Activated CD8-positive, alpha-beta memory T cell treated with anti-CD3 and anti-CD28 coated beads for 36 hours (primary cell): ENCODE data around the gene ME3. TPM values are rescaled to one million over a fixed set of nuclear protein-coding genes. Genes with fewer than 3 reads are reported as not detected.
"Not testable (repeated sequence)": the region's sequence is repeated elsewhere in the genome, so short reads cannot be mapped to it uniquely, and the experiment has no call there.

Experiments used
- CTCF ChIA-PET: fragments of 350-600 bp; sonication (Branson Sonifier 250); formaldehyde crosslinking; loops from one replicate; lab custom pipeline; 2021; ENCODE audit warnings: antibody characterized with exemption; lab: Charles Lee
- POLR2A ChIA-PET: fragments of 350-600 bp; sonication (Branson Sonifier 250); formaldehyde crosslinking; loops from one replicate; lab custom pipeline; 2021; ENCODE audit warnings: antibody characterized with exemption; lab: Charles Lee
- total RNA-seq, 2 experiments: library from RNA; stranded (reverse); gene quantifications; one replicate each; pipeline ENCODE4 v1.2.3, GENCODE V29; 2021

ME3 gene
- total RNA-seq, 2 experiments from 2014 or later: 1.8 TPM

DNA sequence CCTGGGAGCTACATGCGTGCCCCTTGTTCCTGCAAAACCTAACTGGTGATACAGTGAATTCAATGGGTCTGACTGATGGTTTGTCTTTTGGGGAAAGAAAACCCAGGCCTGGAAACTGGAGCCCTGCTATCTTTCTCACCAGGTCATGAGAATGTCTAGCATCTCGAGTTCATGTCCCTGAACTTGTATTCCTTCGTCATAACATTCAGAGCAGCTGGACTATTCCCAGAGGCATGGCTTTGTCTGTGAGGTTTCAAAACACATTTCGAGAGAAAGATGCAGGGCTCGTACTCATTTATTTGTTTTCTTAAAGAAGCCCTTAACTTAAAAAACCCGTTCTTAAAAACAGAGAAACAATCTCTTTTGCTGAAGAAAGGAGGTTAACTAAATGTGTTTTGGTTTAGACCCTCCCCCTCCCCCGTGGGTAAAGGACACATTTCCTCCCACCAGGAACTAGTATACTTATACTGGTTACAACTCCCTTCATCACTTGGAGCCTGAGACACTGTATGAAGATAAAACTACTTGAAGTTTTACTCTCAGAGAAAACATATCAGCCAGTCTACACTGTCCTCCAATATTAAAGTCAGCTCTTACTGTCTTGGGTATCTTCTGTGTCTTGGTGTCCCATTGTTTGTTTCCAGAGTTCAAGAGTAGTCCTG lies 43.2 kb downstream of the ME3 start:
- CTCF ChIA-PET: interaction anchor here (0.6 to 1.3 kb wide), 2 partner anchors 21 to 62 kb away, joined by 3 to 4 read pairs; no protein-coding TSS in a partner anchor
- POLR2A ChIA-PET: no interaction called here

DNA sequence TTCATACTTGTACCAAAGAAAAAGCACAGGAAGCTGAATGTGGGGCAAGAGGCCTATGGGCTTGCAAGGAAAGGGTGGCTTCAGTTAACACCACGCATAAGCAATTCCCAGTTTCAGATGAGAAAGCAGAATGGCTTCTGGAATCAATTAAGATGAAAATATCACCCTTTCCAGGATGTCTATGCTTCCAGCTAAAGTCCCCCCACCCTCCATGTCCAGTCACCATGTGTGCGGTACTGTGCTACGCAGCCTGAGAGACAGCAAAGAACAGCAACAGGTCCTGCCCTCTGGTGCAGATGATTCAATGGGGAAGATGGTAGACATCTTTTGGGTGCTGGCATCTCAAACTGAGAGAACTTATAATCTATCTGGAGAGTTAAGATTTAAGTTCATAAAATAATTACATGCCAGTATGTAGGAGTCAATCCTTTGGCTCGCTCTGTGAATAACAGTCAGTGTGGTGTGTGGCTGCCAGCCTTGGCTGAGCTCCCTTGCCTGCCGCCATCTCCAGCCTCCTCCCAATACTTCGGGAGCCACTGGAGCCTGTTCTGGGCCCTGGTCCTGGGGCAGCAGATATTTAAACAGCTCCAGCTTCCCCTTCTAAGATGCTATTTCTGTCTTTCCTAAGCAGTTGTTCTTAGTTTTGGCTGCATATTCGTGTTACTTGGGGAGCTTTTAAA lies 44.5 kb downstream of the ME3 start:
- ChIA-PET POLR2A (no interaction called here), CTCF (interaction anchor here (1.3 kb wide), 1 partner anchor 20 kb away, joined by 3 read pairs; no protein-coding TSS in a partner anchor)

DNA sequence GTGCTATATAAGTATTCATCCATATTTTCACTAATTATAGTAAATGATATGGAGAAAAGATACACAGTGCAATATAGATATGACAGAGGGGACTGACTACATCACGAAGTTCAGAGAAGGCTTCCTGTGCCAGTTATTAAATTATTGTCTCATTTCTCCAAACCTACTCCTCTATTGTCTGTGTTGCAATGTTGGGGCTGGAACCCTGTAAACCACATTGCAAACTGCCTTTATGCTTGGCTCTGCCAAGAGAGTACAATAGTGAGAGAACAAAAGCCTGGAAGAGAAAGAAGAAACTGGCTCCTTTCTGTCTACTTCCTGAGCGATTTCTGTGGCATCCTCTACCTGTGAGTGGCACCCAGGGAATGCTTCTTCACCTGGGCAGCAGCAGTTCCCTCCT lies 46.4 kb downstream of the ME3 start:
- CTCF ChIA-PET: interaction anchor here (2.0 kb wide), 1 partner anchor 17 kb away, joined by 6 read pairs; no protein-coding TSS in a partner anchor

DNA sequence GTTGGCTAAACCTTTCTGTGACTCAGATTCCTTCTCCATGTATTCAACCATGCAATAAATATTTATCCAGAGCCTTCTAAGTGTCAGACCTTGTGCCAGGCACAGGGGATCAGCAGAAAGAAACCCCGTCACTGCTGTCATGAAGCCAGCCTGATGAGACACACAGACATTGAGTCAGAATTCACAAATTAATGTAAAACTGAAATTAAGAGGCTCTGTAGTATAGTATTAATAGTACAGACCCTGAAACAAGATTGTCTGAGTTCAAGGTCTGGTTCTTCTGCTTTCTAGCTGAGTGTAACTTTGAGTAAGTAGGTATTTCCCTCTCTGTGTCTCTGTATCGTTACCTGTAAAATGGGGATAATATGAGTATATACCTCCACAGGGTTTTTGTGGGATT lies 46.9 kb downstream of the ME3 start:
- CTCF ChIA-PET: interaction anchor here (2.0 kb wide), 1 partner anchor 17 kb away, joined by 6 read pairs; no protein-coding TSS in a partner anchor
- POLR2A ChIA-PET: no interaction called here

More for the DNA sequence above, 46.4 kb downstream of the ME3 start:
- POLR2A ChIA-PET: no interaction called here

DNA sequence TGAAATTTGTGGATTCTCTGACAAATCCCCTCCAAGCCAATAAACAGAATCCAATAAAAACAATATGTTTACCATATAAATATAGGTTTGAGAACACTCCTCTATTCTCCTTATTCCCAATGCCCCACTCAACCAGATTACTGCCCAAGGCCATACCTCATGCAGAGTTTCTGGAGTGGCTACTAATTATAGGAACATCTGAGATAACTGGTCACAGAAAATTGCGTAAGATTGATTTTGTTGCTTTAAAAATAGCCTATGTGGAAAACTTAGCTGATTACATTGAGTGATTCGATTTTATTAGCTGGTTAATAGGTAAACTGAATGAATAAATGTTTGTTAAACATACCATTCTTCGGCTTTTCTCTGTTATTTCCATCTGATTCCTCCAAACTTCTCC lies 48.0 kb downstream of the ME3 start:
- ChIA-PET POLR2A (interaction anchor here (0.6 kb wide), 1 partner anchor 575 kb away, joined by 4 read pairs; no protein-coding TSS in a partner anchor), CTCF (no interaction called here)

DNA sequence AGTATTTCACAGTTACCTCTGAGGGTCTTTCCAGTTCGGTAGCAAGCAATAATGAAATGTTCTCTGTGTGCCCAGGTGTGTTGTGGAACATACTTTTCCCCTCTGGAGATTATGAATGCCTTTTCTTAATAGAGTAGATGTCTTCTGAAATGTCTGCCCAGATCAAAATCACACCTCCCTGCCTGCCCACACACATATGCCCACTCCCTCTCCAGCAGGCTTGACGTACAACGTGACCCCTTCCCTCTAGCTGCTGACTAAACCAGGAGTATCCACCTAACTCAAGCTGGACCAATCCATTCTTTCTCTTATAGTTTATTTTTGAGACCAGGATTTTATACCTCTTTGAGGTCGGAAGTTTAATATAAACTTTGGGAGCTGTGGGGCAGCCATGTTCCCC lies 48.7 kb downstream of the ME3 start:
- CTCF ChIA-PET: no interaction called here
- POLR2A ChIA-PET: interaction anchor here (0.6 kb wide), 1 partner anchor 575 kb away, joined by 4 read pairs; no protein-coding TSS in a partner anchor

DNA sequence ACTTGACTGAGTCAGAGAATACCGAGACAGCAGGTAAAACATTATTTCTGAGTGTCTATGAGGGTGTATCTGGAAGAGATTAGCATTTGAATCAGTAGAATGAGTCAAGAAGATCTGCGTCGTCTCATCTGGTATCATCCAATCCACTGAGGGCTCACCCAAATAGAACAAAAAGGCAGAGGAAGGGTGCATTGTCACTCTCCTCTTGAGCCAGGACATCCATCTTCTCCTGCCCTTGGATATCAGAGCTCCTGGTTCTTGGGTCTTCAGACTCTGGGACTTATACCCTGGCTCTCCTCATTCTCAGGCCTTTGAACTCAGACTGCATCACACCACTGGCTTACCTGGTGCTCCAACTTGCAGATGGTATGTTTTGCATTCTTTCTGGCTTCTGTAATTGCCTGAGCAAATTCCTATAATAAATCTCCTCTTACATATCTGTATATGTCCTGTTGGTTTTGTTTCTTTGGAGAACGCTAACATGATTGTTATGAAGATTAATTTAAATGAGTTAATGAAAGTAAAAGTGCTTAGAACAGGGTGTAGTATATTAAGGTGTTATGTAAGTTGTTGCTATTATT lies 49.3 kb downstream of the ME3 start:
- CTCF ChIA-PET: no interaction called here
- POLR2A ChIA-PET: no interaction called here

DNA sequence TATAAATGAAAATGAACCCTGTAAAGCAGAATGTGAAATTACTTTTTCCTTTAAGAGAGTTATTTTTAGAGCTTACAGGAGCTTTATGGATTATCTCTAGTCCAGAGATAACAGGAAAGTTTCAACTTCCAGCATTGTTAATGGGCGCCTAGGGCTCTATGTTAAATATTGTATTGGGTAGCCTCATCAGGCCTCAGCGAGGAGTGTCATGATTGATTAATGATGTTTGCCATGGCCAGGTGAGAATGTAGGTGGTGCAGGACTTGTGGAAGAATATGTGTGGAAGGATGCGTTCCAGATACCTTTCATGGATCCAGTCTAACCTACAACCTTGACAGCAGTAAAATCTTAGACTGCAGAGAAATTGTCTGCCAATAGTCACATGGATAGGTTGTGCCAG lies 50.6 kb downstream of the ME3 start:
- ChIA-PET CTCF (no interaction called here), POLR2A (no interaction called here)

DNA sequence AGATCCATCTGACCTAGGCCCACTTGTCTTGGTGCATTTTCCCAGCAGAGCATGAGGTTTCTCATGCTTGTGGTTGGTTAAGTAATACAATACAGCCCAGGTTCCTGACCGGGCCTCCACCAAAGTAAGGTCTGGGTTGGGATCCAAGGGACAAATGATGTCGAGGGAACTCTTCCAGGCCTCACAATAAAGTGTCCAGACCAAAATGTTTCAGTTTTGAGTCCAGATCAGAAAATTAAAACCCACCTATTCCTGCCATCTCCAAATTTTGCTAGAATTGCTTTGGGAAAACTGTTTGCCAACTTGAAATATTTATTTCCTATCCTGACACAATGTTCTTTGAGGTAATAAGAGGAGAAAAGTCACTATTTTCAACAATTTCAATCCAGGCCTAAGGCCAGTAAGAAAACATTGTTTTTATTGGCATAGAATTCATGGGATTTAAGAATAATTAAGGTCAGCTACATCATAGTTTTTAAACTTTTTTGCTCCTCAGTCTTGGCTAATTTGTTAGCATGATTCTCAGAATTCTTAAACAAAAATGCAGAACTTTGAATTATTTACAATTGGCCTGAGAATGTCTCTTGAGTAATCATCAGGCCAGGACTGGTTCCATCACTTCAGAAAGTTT lies 51.4 kb downstream of the ME3 start:
- ChIA-PET CTCF (no interaction called here), POLR2A (no interaction called here)

DNA sequence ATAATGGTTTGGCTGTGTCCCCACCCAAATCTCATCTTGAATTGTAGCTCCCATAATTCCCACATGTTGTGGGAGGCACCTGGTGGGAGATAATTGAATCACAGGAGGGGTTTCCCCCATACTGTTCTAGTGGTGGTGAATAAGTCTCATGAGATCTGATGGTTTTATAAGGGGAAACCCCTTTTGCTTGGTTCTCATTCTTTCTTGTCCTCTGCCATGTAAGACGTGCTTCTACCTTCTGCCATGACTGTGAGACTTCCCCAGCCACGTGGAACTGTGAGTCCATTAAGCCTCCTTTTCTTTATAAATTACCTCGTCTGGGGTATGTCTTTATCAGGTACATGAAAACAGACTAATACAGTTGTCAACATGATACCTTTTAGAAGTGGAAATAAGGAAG lies 53.0 kb downstream of the ME3 start:
- CTCF ChIA-PET: interaction anchor here (2.6 kb wide), 1 partner anchor 11 kb away, joined by 9 read pairs; no protein-coding TSS in a partner anchor
- POLR2A ChIA-PET: not testable (repeated sequence)

DNA sequence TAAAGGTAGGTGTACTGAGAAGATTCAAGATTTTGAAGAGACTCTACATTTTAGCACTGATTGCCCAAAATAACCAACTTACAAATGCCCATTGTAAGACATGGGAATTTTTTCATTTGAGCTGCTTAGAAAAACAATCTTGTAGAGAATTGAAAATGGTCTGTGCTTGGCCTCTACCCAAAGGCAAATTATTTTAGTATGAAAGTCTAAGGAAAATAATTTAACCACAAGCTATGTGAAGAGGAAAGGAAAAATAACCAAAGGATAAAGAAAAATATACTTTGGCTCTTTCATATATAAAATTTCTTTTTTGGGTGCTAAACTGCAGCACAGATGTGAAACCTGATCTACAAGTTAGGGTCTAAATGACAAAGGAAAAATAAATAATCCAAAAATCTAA lies 54.9 kb downstream of the ME3 start:
- ChIA-PET CTCF (interaction anchor here (2.6 kb wide), 1 partner anchor 9 kb away, joined by 9 read pairs; no protein-coding TSS in a partner anchor), POLR2A (interaction anchor here (1.2 kb wide), 1 partner anchor 163 kb away, joined by 4 read pairs; no protein-coding TSS in a partner anchor)

DNA sequence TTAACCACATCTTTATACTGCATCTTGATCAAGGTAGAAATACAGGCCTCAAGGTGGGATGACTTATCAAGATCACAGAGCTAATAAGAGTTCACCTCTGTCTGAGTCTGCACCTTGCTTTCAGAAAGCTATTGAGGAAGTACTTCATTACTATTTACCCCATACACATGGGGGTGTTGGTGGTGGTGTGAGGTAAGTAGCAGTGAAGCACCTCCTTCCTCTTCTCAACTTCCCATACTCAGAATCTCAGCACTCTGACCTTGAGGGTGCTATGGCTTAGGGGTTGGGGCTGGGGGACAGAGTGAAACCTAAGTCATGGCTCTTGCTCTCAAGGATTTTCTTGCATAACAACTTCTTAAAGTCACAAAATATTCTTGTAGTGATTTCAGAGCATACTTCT lies 56.9 kb downstream of the ME3 start:
- ChIA-PET CTCF (no interaction called here), POLR2A (no interaction called here)

DNA sequence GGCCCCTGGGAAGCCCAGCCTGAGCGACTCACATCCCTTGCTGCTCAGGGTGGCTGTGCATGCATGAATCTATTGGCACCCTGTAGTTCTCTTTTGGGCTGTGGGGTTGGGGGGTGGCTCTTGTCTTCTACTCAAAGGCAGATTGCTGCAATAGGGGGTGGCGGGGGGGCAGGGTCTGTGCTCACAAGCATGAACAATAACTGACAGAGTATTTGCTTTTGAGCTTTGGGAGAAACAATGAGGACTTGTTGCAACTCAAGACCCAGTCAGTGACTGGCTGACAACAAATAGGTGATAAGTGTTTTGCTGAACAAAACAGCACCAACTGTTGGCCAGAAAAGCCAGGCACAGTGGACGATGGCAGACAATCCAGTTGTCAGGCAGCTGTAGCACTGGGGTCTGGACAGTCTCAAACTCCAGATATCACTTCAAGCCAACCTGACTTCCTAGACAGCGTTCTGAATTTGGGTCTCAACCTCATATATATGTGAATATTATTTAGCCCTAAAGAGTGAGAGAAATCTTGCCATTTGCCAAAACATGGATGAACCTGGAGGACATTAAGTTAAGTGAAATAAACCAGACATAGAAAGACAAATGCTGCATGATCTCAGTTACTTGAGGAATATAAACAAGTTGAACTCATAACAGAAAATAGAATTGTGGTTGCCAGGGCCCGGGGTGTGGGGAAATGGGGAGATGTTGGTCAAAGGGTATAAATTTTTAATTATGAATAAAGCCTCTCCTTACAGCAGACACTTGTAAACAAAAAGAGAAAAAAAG lies 61.7 kb downstream of the ME3 start:
- ChIA-PET CTCF (no interaction called here), POLR2A (no interaction called here)

DNA sequence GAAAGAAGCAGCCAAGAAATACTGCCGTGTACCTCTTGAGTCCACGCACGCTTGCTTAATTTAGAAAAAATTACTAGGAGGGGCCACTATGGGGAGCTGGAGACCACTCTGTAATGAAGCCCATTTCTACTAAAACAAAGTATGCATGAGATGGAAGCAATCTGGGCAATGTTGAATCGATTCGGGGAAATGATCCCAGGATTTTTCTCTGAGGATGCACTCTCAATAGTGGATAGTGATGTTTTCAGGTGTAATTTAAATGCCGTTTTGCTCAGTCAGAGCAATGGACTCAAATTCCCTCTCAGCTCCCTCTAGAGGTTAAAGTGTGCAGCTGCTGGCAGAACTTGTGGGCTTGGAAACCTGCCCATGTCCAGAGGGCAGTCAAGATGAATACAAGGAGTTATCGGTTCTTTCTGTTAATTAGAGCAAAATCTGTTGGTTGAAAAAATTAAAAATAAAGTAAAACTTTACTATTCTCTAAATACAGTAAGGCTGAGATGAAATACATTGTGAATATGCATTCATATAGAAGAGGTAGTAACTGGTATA lies 64.1 kb downstream of the ME3 start:
- ChIA-PET POLR2A (no interaction called here), CTCF (interaction anchor here (0.9 to 2.1 kb wide), 18 partner anchors 11 to 754 kb away, joined by 3 to 19 read pairs (median 4); partner anchors contain the start of gene CCDC83)

DNA sequence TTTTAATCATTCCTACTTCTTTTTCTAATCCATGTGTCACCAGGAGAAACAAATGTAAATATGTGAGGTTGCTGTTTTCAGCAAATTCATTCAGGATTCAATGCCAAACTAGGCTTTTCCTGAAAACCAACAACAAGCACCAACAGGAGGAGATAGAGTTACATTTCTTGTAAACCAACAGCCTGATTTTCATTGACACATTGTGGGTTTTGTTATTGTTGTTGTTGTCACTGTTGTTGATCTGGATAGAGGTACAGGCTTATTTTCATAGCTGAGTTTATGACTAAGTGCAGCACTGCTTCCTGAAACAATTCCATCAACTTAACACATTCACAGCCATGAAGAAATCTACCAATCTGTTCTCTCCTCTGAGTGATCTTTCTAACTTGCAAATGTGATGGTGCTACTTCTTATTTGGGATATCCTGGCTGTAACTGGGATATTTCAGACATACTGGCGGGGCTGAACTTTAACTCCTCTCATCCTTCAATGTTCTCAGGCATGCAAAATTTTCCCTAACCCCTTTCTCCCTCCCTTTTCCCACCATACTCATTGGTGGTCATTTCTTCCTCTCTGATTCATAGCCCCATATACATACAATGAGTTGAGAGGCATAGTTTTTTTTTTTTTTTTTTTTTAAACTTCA lies 65.5 kb downstream of the ME3 start:
- CTCF ChIA-PET: interaction anchor here (1.8 kb wide), 1 partner anchor 12 kb away, joined by 5 read pairs; no protein-coding TSS in a partner anchor
- POLR2A ChIA-PET: no interaction called here

DNA sequence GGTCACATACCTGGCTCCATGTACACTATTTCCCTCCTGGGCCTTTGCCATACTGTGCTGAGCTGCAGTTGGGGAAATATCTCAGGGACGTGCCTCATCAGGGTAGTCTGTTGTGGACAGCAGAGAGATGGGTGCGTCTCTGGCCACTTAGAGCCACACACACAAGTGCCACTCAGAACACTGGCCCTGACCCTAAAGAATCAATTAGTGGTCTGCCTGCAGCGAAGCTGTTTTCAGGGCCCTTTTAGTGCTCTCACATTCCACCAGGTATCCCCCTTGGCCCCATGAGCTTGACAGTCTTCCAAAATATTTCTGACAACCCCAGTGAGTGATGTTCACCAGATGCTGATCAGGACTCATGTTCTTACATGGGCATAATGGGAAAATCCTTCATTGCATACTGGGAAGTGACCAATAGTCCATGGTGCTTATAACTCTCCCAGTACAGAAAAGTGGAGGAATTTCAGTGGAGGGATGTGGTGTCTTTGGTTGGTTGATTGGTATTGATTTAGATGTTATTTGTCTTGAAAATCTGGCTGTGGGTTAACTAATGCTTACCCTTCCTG lies 66.1 kb downstream of the ME3 start:
- ChIA-PET POLR2A (no interaction called here), CTCF (interaction anchor here (1.8 kb wide), 1 partner anchor 11 kb away, joined by 5 read pairs; no protein-coding TSS in a partner anchor)

DNA sequence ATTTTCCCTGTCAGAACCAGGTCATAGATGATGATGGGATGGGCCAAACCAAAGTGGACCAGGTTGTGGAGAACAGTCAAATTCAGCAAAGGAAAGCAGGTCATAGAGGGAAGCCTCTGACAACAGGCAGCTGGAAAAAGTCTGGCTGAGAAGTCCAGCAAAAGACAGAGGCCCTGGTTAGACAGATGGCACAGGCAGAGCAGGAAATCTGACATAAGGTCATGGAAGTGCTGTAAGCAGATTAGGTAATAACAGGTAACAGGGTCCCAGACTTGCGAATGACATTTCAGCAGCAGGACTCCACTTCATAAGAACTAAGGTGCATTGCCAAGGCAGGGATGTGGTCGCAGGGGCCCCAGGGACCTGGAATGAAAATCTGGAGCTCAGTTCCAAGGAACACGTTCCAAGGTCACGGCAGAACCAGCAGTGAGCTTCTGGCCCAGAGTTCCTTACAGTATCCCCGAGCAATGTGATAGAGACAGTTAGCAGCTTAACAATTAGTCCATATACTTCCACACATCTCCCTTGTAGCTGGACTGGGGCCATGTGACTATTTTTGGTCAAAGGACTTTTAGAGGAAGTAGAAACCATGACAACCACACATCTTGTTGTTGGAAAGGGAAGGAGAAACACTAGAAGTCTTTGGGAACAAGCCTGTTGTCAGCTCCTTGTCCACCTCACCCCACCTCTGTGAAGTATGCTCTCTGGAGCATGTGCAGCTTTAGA lies 75.4 kb downstream of the ME3 start:
- ChIA-PET CTCF (no interaction called here), POLR2A (no interaction called here)
